Pancreas (tissue), 10 donors: Measurements from ENCODE around the gene TMEM123. TPM values are rescaled to one million over a fixed set of nuclear protein-coding genes. Genes with fewer than 3 reads are reported as not detected.
A peak's percentile ranks its signal among the peaks of the same experiment; 100 is the strongest.

Experiments
- ATAC-seq, 4 donors: fragments of 200-7000 bp; cut with Tn5 transposase; one replicate each; pipeline versions ENCODE4 v1.8.0 to v1.9.1; 2020; ENCODE audit warnings: mild to moderate bottlenecking in 4 of 4, moderate library complexity in 4 of 4
- DNase-seq, 6 donors: peaks; one replicate each; pipeline ENCODE4 v3.0.0-alpha.2; 2020
- FAIRE-seq: peaks from 2 replicates; lab custom pipeline; 2012; peaks lifted over from hg19 to GRCh38; lab: Jason Lieb, UNC
- H3K27ac ChIP-seq, 4 donors: fragments of 200-600 bp; sonication (generic); 1 replicate in 3 of 4; 2 replicates in 1 of 4; pipeline versions ENCODE4 v1.5.0 to v1.8.0; 2020
- H3K27me3 ChIP-seq, 4 donors: fragments of 200-600 bp; one replicate each; pipeline ENCODE4 v1.8.0; 2021
- H3K36me3 ChIP-seq, 3 donors: fragments of 200-600 bp; sonication (generic) in 1 of 3; one replicate each; pipeline versions ENCODE4 v1.5.0 to v1.8.0; 2020 to 2021
- H3K4me1 ChIP-seq, 3 donors: fragments of 200-600 bp; one replicate each; pipeline ENCODE4 v1.8.0; 2021
- H3K4me3 ChIP-seq, 4 donors: fragments of 200-600 bp; sonication (generic) in 2 of 4; one replicate each; pipeline versions ENCODE4 v1.5.0 to v1.8.0; 2020 to 2021
- H3K9me3 ChIP-seq, 4 donors: fragments of 200-600 bp; one replicate each; pipeline ENCODE4 v1.8.0; 2021
- CTCF ChIP-seq, 4 donors: fragments of 200-600 bp; sonication (generic) in 3 of 4; IDR thresholded peaks; one replicate each; pipeline versions ENCODE4 v1.5.0 to v1.8.0; 2021; ENCODE audit warnings: antibody characterized with exemption in 4 of 4
- WGBS, 2 donors: extraction: QIAGEN DNeasy Blood & Tissue Kit; methylation state at CpG; one replicate each; pipeline ENCODE4 v1.1.7; 2013; 5-methylcytosine and 5-hydroxymethylcytosine counted together
- intact Hi-C, 3 donors: fragments of 100-400 bp; cut with DNase I; formaldehyde crosslinking; loops; one replicate each; pipeline versions ENCODE4 v1.11.1 to v1.14.2; 2022
- polyA plus RNA-seq, 2 donors: library from polyadenylated mRNA; stranded (reverse); fragments of 200-250 nt; gene quantifications; one replicate each; pipeline ENCODE4 v1.2.3, GENCODE V29; 2013
- total RNA-seq, 6 donors: library from RNA; stranded (reverse); fragmentation: NEBNext Ultra II Directional in 4 of 6; extraction: Animal tissue kit (Norgen Biotek cat#: 25700) in 4 of 6; gene quantifications; one replicate each; pipeline versions ENCODE4 v1.2.1 to v1.2.4, GENCODE V29; 2021 to 2023
- donor health status: healthy with polysubstance abuse.
- donor health status: DM: no; HTN: no; CAD: no; lungs with moderate emphysema.
- donor health status: DM: no; HTN: no; CAD: no.
- donor health status: control.
- donor health status: control.
- donor health status: Bipolar disorder and iron deficiency.
- donor health status: DM: yes; HTN: yes; CAD: no.
- donor health status: DM: no; HTN: no; CAD: no.
- donor health status: DM: no; HTN: no; CAD: no.
- donor health status: DM: yes; HTN: yes; CAD: no.

Gene TMEM123
- total and polyA plus RNA-seq, 8 donors: 18.7 to 122 (median 55.2) TPM

- no peaks in the 10 kb centered on the region for H3K4me1 ChIP-seq
- no peak overlapping the region for H3K27ac ChIP-seq
- no peak overlapping the region for H3K4me3 ChIP-seq
- WGBS, 2 donors: 72 to 87% methylated on average over 1 of the region's 1 CpG
- H3K27me3 ChIP-seq: no peaks in the 10 kb centered on the region
- peaks cover 0 to 51% (median 19%) of the 10 kb centered on the region in 3 donors for H3K36me3 ChIP-seq
- no peak for TF ChIP-seq CTCF (IDR thresholded peaks at IDR 0.05)
- intact Hi-C loops: loop anchor here in 1 of 3 donors (10.0 kb wide), 1 partner anchor 130 kb away; no protein-coding TSS in a partner anchor
- FAIRE-seq (no peak), DNase-seq (no peak), ATAC-seq (no peak)
- H3K9me3 ChIP-seq: no peaks in the 10 kb centered on the region
These were observed 87.6 kb downstream of the TMEM123 start for GRCh38 chr11:102364991-102365390.

DNA sequence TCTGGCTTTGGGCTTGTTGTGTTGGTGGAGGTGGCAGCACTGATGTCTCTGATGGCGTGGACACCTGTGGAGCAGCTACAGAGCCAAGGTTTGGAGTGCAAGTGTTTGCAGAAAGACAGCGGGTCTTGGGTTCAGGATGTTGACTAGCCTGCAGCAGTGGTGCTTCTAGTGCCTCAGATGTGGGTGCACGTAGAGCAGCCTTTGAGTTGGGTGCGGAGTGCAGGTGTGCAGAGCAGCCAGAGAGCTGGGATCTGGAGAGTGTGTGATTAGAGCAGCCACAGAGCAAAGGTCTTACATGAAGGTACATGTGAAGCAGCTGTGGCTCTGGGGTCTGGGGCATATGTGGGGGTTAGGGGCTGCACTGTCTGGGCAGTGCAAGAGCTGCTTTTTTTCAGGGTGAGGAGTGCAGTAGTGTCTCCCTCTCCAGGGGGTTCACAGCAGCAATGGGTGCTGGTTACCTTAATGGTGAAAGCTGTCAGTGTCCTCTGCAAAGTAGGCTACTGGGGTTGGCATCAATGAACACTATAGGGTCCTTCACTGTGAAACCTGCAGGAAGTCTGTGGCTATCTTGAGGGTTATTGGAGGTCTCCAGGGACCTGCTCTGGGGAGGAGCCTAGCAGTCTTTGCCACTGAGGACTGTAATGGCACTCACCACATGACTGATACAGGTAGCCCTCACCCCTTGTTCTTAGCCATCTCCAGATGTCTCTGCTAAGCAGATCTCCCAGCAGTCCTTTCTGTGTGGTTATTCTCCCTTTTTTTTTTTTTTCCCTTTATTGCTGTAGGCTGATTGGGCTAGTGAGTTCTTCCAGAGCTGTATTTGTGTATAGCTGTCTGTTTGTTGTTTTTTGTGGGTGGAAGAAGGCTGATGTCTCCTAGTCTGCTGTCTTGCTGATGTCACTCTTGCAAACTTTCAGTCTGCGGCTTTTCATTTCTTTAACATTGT is 91.2 kb downstream of the TMEM123 start:
- no peak for TF ChIP-seq CTCF (IDR thresholded peaks at IDR 0.05)
- peaks cover 0 to 36% (median 15%) of the 10 kb centered on the region in 3 donors for H3K36me3 ChIP-seq
- H3K27ac ChIP-seq: no peak overlapping the region
- FAIRE-seq (no peak), DNase-seq (no peak), ATAC-seq (peak in 1 of 4 donors; percentile 18)
- no peak overlapping the region for H3K4me3 ChIP-seq
- intact Hi-C loops: loop anchor here in 1 of 3 donors (10.0 kb wide), 1 partner anchor 133 kb away; no protein-coding TSS in a partner anchor
- WGBS, 2 donors: 91 to 94% methylated on average over 5 of the region's 5 CpGs
- peaks cover 0 to 8% (median 0%) of the 10 kb centered on the region in 3 donors for H3K4me1 ChIP-seq
- H3K9me3 ChIP-seq: no peaks in the 10 kb centered on the region
- H3K27me3 ChIP-seq: no peaks in the 10 kb centered on the region

DNA sequence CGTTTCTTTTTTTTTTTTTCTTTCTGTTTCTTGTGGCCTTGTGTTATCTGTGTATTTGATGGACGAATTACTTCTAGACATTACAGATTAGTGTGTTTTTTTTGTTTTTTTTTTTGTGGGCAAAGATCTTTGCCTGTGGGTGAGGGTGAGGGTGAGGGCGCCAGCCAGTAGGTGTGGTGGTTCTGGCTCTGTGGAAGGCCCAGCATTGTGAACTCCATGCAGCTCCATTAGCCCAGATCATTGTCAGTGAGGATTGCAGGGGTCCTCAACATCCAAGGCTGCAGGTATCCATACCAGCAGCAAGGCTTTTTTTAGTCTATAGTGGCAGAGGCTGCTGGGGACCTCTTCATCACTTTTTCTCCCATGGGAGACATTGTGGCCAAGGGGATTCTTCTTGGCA is 91.9 kb downstream of the TMEM123 start:
- no peak for FAIRE-seq
- no peak overlapping the region for H3K27ac ChIP-seq
- H3K36me3 ChIP-seq: peaks cover 0 to 31% (median 15%) of the 10 kb centered on the region in 3 donors
- H3K4me3 ChIP-seq: no peak overlapping the region
- TF ChIP-seq CTCF (IDR thresholded peaks at IDR 0.05): no peak
- no peak for ATAC-seq
- intact Hi-C loops: loop anchor here in 1 of 3 donors (10.0 kb wide), 1 partner anchor 134 kb away; no protein-coding TSS in a partner anchor
- 61 to 62% methylated on average over 3 of the region's 3 CpGs for WGBS, 2 donors
- peaks cover 0 to 8% (median 0%) of the 10 kb centered on the region in 3 donors for H3K4me1 ChIP-seq
- no peak for DNase-seq
- no peaks in the 10 kb centered on the region for H3K9me3 ChIP-seq
- no peaks in the 10 kb centered on the region for H3K27me3 ChIP-seq

DNA sequence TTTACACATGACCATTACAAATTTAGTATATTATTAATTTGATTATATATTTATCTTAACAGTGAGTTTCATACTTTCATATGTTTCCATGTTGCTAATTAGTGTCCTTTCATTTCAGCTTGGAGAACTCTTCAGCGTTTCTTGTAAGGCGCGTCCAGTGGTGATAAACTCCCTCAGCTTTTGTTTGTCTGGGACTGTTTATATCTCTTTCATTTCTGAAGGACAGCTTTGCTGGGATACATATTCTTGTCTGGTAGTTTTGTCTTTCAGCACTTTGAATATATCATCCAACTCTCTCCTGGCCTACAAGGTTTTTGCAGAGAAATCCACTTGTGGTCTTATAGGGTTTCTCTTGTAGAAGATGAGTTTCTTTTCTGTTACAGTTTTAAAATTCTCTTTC is 93.2 kb downstream of the TMEM123 start:
- no peak for ATAC-seq
- H3K9me3 ChIP-seq: no peaks in the 10 kb centered on the region
- no peak overlapping the region for H3K27ac ChIP-seq
- no peak for FAIRE-seq
- intact Hi-C loops: no loop called here
- no peak overlapping the region for H3K4me3 ChIP-seq
- DNase-seq: no peak
- WGBS, 2 donors: 79 to 93% methylated on average over 3 of the region's 3 CpGs
- peaks cover 0 to 8% (median 0%) of the 10 kb centered on the region in 3 donors for H3K4me1 ChIP-seq
- TF ChIP-seq CTCF (IDR thresholded peaks at IDR 0.05): no peak
- peaks cover 0 to 20% (median 15%) of the 10 kb centered on the region in 3 donors for H3K36me3 ChIP-seq
- no peaks in the 10 kb centered on the region for H3K27me3 ChIP-seq
